GM23338 (cell line): Measurements from ENCODE around the gene MRPL48. TPM values are rescaled to one million over a fixed set of nuclear protein-coding genes. Genes with fewer than 3 reads are reported as not detected.

ENCODE experiments used
- ATAC-seq: fragments of 200-7000 bp; cut with Tn5 transposase; 3 replicates; pipeline ENCODE4 v1.9.1; 2020
- DNase-seq: peaks from one replicate; pipeline ENCODE4 v3.0.0-alpha.2; 2015; ENCODE audit warnings: low spot score
- H2AFZ ChIP-seq: fragments of 200-600 bp; sonication (generic); 2 replicates; pipeline ENCODE4 v1.8.0; 2016; ENCODE audit warnings: antibody characterized with exemption, mild to moderate bottlenecking, moderate library complexity
- H3F3A ChIP-seq: fragments of 200-600 bp; sonication (generic); replicated peaks from 2 replicates; pipeline ENCODE4 v1.8.0; 2017; ENCODE audit warnings: antibody characterized with exemption, mixed run types, low read depth
- H3K27ac ChIP-seq: fragments of 200-600 bp; sonication (generic); 2 replicates; pipeline ENCODE4 v1.6.1; 2016; ENCODE audit warnings: low read depth
- H3K27me3 ChIP-seq: fragments of 200-600 bp; sonication (generic); 2 replicates; pipeline ENCODE4 v1.8.0; 2016; ENCODE audit warnings: mild to moderate bottlenecking, mixed run types, moderate library complexity; ENCODE audit not compliant: insufficient read depth
- H3K36me3 ChIP-seq: fragments of 200-600 bp; sonication (generic); 2 replicates; pipeline ENCODE4 v1.8.0; 2016; ENCODE audit warnings: mild to moderate bottlenecking; ENCODE audit not compliant: insufficient read depth
- H3K4me1 ChIP-seq: fragments of 200-600 bp; sonication (generic); 2 replicates; pipeline ENCODE4 v1.8.0; 2016; ENCODE audit warnings: mild to moderate bottlenecking, moderate library complexity; ENCODE audit not compliant: insufficient read depth
- H3K4me2 ChIP-seq: fragments of 200-600 bp; sonication (generic); 2 replicates; pipeline ENCODE4 v1.7.1; 2017; ENCODE audit warnings: mixed run types
- H3K4me3 ChIP-seq: fragments of 200-600 bp; sonication (generic); 2 replicates; pipeline ENCODE4 v1.6.1; 2016; ENCODE audit warnings: mixed run types
- H3K79me2 ChIP-seq: fragments of 200-600 bp; sonication (generic); replicated peaks from 2 replicates; pipeline ENCODE4 v1.8.0; 2017; ENCODE audit warnings: mild to moderate bottlenecking; ENCODE audit not compliant: insufficient read depth
- H3K9me2 ChIP-seq: fragments of 200-600 bp; sonication (generic); 2 replicates; pipeline ENCODE4 v1.8.0; 2017; ENCODE audit not compliant: insufficient read depth
- H4K20me1 ChIP-seq: fragments of 200-600 bp; sonication (generic); replicated peaks from 2 replicates; pipeline ENCODE4 v1.8.0; 2017; ENCODE audit warnings: mild to moderate bottlenecking; ENCODE audit not compliant: insufficient read depth
- H3K27ac Mint-ChIP-seq: 2 replicates; pipeline ENCODE4 v1.8.0; 2020; ENCODE audit warnings: inconsistent platforms, mild to moderate bottlenecking, moderate library complexity, mixed read lengths
- H3K27me3 Mint-ChIP-seq: 3 replicates; pipeline ENCODE4 v1.8.0; 2022; ENCODE audit warnings: low read depth, mild to moderate bottlenecking, moderate library complexity, mixed read lengths, inconsistent platforms; ENCODE audit not compliant: insufficient read depth, poor library complexity
- H3K36me3 Mint-ChIP-seq: 3 replicates; pipeline ENCODE4 v1.8.0; 2021; ENCODE audit warnings: low read depth, mild to moderate bottlenecking, inconsistent platforms, moderate library complexity, mixed read lengths
- H3K4me1 Mint-ChIP-seq: 3 replicates; pipeline ENCODE4 v1.8.0; 2020; ENCODE audit warnings: mild to moderate bottlenecking, inconsistent platforms, mixed read lengths
- H3K4me3 Mint-ChIP-seq: 3 replicates; pipeline ENCODE4 v1.8.0; 2021; ENCODE audit warnings: moderate library complexity, mild to moderate bottlenecking, inconsistent platforms, mixed read lengths
- H3K9me3 Mint-ChIP-seq: 3 replicates; pipeline ENCODE4 v1.8.0; 2020; ENCODE audit warnings: moderate library complexity, mild to moderate bottlenecking, inconsistent platforms, mixed read lengths
- CREB1 ChIP-seq: fragments of 250-450 bp; sonication (Bioruptor Pico); IDR thresholded peaks from 2 replicates; pipeline ENCODE4 v1.5.0; 2020; ENCODE audit warnings: low read depth, mild to moderate bottlenecking, moderate library complexity
- CTCF ChIP-seq, 2 experiments: fragments of 200-600 bp in 1 of 2; sonication (generic) in 1 of 2; conservative IDR thresholded peaks; 2 replicates each; pipeline versions ENCODE4 v1.5.1 to v1.6.1; 2016 to 2017; ENCODE audit warnings: antibody characterized with exemption in 2 of 2, low read depth in 2 of 2, mild to moderate bottlenecking in 2 of 2, moderate library complexity in 1 of 2
- EZH2 ChIP-seq: fragments of 200-600 bp; sonication (generic); IDR thresholded peaks from one replicate; pipeline ENCODE4 v1.8.0; 2017; ENCODE audit warnings: antibody characterized with exemption, mild to moderate bottlenecking, low read depth; ENCODE audit not compliant: unreplicated experiment
- EZH2phosphoT487 ChIP-seq: fragments of 200-600 bp; sonication (generic); IDR thresholded peaks from one replicate; pipeline ENCODE4 v1.8.1; 2018; ENCODE audit warnings: antibody characterized with exemption; ENCODE audit not compliant: unreplicated experiment
- JUNB ChIP-seq: IDR thresholded peaks from one replicate; pipeline ENCODE4 v1.6.1; 2016; ENCODE audit warnings: antibody characterized with exemption; ENCODE audit not compliant: unreplicated experiment
- NANOG ChIP-seq: IDR thresholded peaks from 2 replicates; pipeline ENCODE4 v1.6.1; 2016; ENCODE audit warnings: antibody characterized with exemption, borderline replicate concordance
- POLR2AphosphoS5 ChIP-seq: IDR thresholded peaks from 2 replicates; pipeline ENCODE4 v1.6.1; 2016; ENCODE audit warnings: antibody characterized with exemption, low read depth
- REST ChIP-seq: IDR thresholded peaks from one replicate; pipeline ENCODE4 v1.6.1; 2018; ENCODE audit warnings: antibody characterized with exemption; ENCODE audit not compliant: unreplicated experiment
- STAT1 ChIP-seq: IDR thresholded peaks from one replicate; pipeline ENCODE4 v1.6.1; 2016; ENCODE audit warnings: antibody characterized with exemption; ENCODE audit not compliant: unreplicated experiment
- ZNF114 ChIP-seq: fragments of 250-450 bp; sonication (Bioruptor Pico); IDR thresholded peaks from 2 replicates; pipeline ENCODE4 v1.5.0; 2020; ENCODE audit warnings: mild to moderate bottlenecking, moderate library complexity
- ZNF331 ChIP-seq: fragments of 250-450 bp; sonication (Bioruptor Pico); IDR thresholded peaks from 2 replicates; pipeline ENCODE4 v1.5.0; 2020; ENCODE audit warnings: low read depth, mild to moderate bottlenecking, moderate library complexity
- ZNF462 ChIP-seq: fragments of 250-450 bp; sonication (Bioruptor Pico); IDR thresholded peaks from 2 replicates; pipeline ENCODE4 v1.5.0; 2020; ENCODE audit warnings: mild to moderate bottlenecking, moderate library complexity
- polyA plus RNA-seq: library from polyadenylated mRNA; unstranded; fragments of >200 nt; fragmentation: Nextera tagmentation; extraction: Ambion mirVana; gene quantifications from 2 replicates; pipeline ENCODE4 v1.2.1, GENCODE V29; 2016
- total RNA-seq: library from RNA; depleted of rRNA; stranded (reverse); fragments of >200 nt; shearing (Covaris generic); gene quantifications from 2 replicates; pipeline ENCODE4 v1.2.3, GENCODE V29; 2014
- TF ChIP-seq, protein P1 (sequence below): IDR thresholded peaks from 2 replicates; pipeline ENCODE4 v1.6.1; 2016; ENCODE audit warnings: antibody characterized with exemption

MRPL48 gene
- total and polyA plus RNA-seq, 2 experiments from 2014 or later = 24.1 to 103 TPM

DNA sequence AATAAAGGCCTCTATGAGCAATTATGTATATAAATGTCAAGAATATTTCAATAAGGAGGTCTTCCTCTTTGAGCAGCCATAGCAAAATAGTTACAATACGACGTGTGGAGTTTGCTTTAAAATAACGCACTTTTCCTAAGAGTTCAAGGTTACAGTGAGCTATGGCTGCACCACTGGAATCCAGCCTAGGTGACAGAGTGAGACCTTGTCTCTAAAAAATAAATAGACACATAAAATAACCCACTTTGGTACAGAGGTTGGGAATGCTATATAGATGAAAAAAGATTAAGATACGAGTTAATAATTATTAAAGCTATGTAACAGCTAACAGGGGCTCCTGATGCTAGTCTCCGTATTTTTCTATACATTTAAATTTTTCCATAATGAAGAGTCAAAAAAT, 39.4 kb upstream of the MRPL48 start:
- Mint-ChIP-seq H3K4me3 (no peak overlapping the region), H3K27ac (no peak overlapping the region), H3K36me3 (peaks cover 6% of the 10 kb centered on the region; the same call in 1 of the 3 replicates), H3K4me1 (peaks cover 7% of the 10 kb centered on the region; the same call in 1 of the 3 replicates), H3K9me3 (no peaks in the 10 kb centered on the region), H3K27me3 (peaks cover 3% of the 10 kb centered on the region)
- ATAC-seq (no peak), DNase-seq (no peak)
- Histone ChIP-seq H3K4me3 (no peak overlapping the region), H3K27ac (no peak overlapping the region), H3K9me2 (no peaks in the 10 kb centered on the region), H3K4me1 (peaks cover 5% of the 10 kb centered on the region), H2AFZ (no peak overlapping the region), H3K36me3 (no peaks in the 10 kb centered on the region), H3F3A (no peaks in the 10 kb centered on the region), H3K4me2 (no peak overlapping the region), H4K20me1 (peaks cover 64% of the 10 kb centered on the region), H3K79me2 (peaks cover 98% of the 10 kb centered on the region), H3K27me3 (no peaks in the 10 kb centered on the region)
- TF ChIP-seq ZNF462 (CRISPR knock-in tag) (no peak), ZNF114 (CRISPR knock-in tag) (no peak), REST (no peak), NANOG (no peak), CREB1 (CRISPR knock-in tag) (no peak), JUNB (no peak), STAT1 (no peak), CTCF (conservative IDR thresholded peaks at IDR 0.05; ENCODE audit: low read depth in 2 of 2) (no peak), POLR2AphosphoS5 (no peak), ZNF331 (CRISPR knock-in tag) (no peak), EZH2 (no peak), EZH2phosphoT487 (no peak)
- TF ChIP-seq, protein P1, sequence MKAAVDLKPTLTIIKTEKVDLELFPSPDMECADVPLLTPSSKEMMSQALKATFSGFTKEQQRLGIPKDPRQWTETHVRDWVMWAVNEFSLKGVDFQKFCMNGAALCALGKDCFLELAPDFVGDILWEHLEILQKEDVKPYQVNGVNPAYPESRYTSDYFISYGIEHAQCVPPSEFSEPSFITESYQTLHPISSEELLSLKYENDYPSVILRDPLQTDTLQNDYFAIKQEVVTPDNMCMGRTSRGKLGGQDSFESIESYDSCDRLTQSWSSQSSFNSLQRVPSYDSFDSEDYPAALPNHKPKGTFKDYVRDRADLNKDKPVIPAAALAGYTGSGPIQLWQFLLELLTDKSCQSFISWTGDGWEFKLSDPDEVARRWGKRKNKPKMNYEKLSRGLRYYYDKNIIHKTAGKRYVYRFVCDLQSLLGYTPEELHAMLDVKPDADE = no peak
